ENCODE results near the gene TSN.

Gene TSN

DNA sequence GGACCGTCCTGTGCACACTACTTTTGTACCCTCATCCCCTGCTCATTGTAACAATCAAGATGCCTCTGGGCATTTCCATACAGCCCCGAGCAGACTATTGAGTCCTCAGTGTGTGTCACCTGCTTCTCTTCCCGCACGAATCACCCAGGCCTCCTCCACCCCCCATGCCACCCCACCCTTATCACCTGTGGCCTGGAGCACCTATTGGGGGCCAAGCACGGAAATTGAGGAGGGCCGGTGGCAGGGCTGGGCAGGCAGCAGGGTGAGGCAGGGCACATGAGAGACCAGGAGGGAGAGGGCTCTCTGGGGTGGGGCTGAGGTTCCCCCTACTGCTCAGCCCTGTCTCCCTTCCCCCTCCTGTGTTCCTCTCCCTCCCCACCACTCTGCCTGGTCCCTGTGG lies 14.5 kb upstream of the TSN start:
- H3K36me3 ChIP-seq (ENCODE audit: control insufficient read depth, insufficient read depth, low read length): no peaks in the 10 kb centered on the region
- H3K4me1 ChIP-seq (ENCODE audit: control insufficient read depth, insufficient read depth, low read length, poor library complexity, severe bottlenecking): no peaks in the 10 kb centered on the region
- H3K4me3 ChIP-seq (ENCODE audit: insufficient read depth, low read depth, low read length, poor library complexity, severe bottlenecking): no peak overlapping the region
- DNase-seq: no peak
- no peaks in the 10 kb centered on the region for H3K27me3 ChIP-seq (replicated peaks; ENCODE audit: control insufficient read depth, insufficient read depth, low read length, poor library complexity, severe bottlenecking)
- H3K27ac ChIP-seq (ENCODE audit: insufficient read depth, low read length, poor library complexity, severe bottlenecking): no peak overlapping the region
- H3K9me3 ChIP-seq (ENCODE audit: control insufficient read depth, low read length): no peaks in the 10 kb centered on the region

DNA sequence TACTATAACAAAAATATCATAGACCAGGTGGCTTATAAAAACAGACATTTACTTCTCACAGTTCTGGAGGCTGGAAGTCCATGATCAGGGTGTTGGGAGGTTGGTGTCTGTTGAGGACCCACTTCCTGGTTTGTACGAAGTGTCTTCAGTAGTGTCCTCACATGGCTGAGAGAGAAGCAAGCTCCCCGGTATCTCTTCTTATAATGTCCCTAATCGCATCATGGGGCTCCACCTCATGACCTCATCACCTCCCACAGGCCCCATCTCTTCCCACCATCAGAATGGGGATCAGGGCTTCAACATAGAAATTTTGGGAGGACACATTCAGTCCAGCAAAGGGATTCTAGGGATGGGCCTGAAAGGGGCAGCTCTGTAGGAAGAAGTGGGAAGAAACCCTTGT lies 14.0 kb upstream of the TSN start:
- H3K9me3 ChIP-seq (ENCODE audit: control insufficient read depth, low read length): no peaks in the 10 kb centered on the region
- DNase-seq: no peak
- H3K36me3 ChIP-seq (ENCODE audit: control insufficient read depth, insufficient read depth, low read length): no peaks in the 10 kb centered on the region
- no peak overlapping the region for H3K4me3 ChIP-seq (ENCODE audit: insufficient read depth, low read depth, low read length, poor library complexity, severe bottlenecking)
- no peak overlapping the region for H3K27ac ChIP-seq (ENCODE audit: insufficient read depth, low read length, poor library complexity, severe bottlenecking)
- no peaks in the 10 kb centered on the region for H3K27me3 ChIP-seq (replicated peaks; ENCODE audit: control insufficient read depth, insufficient read depth, low read length, poor library complexity, severe bottlenecking)
- no peaks in the 10 kb centered on the region for H3K4me1 ChIP-seq (ENCODE audit: control insufficient read depth, insufficient read depth, low read length, poor library complexity, severe bottlenecking)

DNA sequence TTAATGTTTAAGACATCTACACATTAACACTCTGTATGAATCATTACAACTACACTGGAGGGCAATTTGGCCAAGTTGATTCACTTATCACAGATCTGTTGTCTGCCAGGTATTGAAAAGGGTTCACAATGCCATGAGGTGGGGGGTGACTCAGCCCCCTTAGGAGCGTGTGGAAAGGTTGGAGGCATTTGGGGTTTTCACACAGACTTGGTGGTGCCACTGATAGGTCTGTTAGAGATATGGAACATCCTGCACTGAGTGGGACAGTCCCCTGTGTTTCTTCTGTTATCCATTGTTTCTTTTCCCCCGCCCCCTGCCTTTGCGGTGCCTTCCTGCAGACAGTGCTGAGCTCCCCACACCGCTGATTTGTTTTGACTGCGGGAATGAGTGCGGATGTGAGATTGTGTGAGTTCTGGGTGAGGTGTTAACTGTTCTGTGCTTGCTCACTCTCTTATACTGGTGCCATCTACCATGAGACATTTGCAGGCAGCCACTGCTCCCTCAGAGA lies 9.3 kb upstream of the TSN start:
- H3K4me1 ChIP-seq (ENCODE audit: control insufficient read depth, insufficient read depth, low read length, poor library complexity, severe bottlenecking): no peaks in the 10 kb centered on the region
- no peaks in the 10 kb centered on the region for H3K27me3 ChIP-seq (replicated peaks; ENCODE audit: control insufficient read depth, insufficient read depth, low read length, poor library complexity, severe bottlenecking)
- no peak overlapping the region for H3K27ac ChIP-seq (ENCODE audit: insufficient read depth, low read length, poor library complexity, severe bottlenecking)
- H3K36me3 ChIP-seq (ENCODE audit: control insufficient read depth, insufficient read depth, low read length): no peaks in the 10 kb centered on the region
- H3K9me3 ChIP-seq (ENCODE audit: control insufficient read depth, low read length): no peaks in the 10 kb centered on the region
- no peak for DNase-seq
- no peak overlapping the region for H3K4me3 ChIP-seq (ENCODE audit: insufficient read depth, low read depth, low read length, poor library complexity, severe bottlenecking)

DNA sequence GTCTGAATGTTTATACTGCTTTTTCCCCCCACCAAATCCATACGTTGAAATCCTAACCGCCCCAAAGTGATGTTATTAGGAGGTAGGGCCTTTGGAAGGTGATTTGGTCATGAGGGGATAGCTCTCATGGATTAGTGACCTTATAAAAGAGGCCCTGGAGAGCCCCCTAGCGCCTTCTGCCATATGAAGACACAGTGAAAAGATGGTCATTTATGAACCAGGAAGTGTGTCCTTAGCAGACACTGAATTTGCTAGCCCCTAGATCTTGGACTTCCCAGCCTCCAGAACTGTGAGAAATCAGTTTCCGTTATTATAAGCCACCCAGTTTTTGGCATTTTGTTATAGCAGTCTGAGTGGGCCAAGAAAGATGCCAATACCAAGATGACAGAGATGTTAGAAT lies 7.2 kb upstream of the TSN start:
- no peaks in the 10 kb centered on the region for H3K4me1 ChIP-seq (ENCODE audit: control insufficient read depth, insufficient read depth, low read length, poor library complexity, severe bottlenecking)
- no peaks in the 10 kb centered on the region for H3K9me3 ChIP-seq (ENCODE audit: control insufficient read depth, low read length)
- DNase-seq: no peak
- no peak overlapping the region for H3K4me3 ChIP-seq (ENCODE audit: insufficient read depth, low read depth, low read length, poor library complexity, severe bottlenecking)
- H3K27ac ChIP-seq (ENCODE audit: insufficient read depth, low read length, poor library complexity, severe bottlenecking): no peak overlapping the region
- no peaks in the 10 kb centered on the region for H3K36me3 ChIP-seq (ENCODE audit: control insufficient read depth, insufficient read depth, low read length)
- H3K27me3 ChIP-seq (replicated peaks; ENCODE audit: control insufficient read depth, insufficient read depth, low read length, poor library complexity, severe bottlenecking): no peaks in the 10 kb centered on the region

DNA sequence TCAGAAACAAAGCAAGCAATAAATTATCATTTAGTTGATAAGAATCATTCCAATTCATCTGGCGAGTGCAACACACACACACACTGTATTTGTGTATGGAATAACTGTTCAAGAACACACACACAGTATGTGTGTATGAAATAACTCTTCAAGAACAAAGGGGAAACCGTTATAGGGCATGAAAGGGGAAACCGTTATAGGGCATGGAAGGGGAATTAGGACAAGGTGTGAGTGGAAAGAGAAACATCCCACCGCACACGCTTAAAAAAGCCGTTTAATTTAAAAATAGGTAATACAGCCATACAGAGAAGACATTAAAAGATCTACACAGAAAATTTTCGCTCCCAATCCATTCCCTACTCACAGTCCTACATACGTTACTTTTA lies 607 bp upstream of the TSN start:
- H3K27me3 ChIP-seq (replicated peaks; ENCODE audit: control insufficient read depth, insufficient read depth, low read length, poor library complexity, severe bottlenecking): no peaks in the 10 kb centered on the region
- H3K4me1 ChIP-seq (ENCODE audit: control insufficient read depth, insufficient read depth, low read length, poor library complexity, severe bottlenecking): peaks cover 6% of the 10 kb centered on the region
- peak overlapping the region; percentile 51 for H3K27ac ChIP-seq (ENCODE audit: insufficient read depth, low read length, poor library complexity, severe bottlenecking)
- H3K4me3 ChIP-seq (ENCODE audit: insufficient read depth, low read depth, low read length, poor library complexity, severe bottlenecking): peak overlapping the region; percentile 97
- no peaks in the 10 kb centered on the region for H3K9me3 ChIP-seq (ENCODE audit: control insufficient read depth, low read length)
- peaks cover 2% of the 10 kb centered on the region for H3K36me3 ChIP-seq (ENCODE audit: control insufficient read depth, insufficient read depth, low read length)
- DNase-seq: no peak

DNA sequence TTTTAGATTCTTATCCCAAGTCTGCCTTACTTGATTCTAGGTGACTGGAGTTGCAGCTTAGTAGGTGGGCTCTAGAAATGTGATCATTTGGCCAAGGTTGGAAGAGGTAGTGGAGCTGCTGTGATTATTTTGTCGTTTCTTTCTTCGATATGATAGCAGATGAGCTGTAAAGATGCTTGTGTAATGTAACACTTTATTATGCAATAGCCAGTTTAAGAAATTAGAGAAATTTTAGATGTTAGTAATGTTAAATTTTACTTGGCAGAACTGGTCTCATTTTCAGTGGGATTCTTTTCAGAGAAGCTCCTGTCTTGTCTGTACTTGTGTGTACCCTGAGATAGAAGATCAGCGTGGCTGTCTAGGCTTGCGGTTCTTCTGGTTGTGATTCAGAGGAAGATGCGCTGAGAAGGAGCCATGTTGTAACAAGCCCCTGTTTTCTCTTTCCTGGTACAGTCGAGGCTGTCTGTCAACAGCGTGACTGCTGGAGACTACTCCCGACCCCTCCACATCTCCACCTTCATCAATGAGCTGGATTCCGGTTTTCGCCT lies 9.3 kb downstream of the TSN start:
- Histone ChIP-seq H3K4me3 (ENCODE audit: insufficient read depth, low read depth, low read length, poor library complexity, severe bottlenecking) (no peak overlapping the region), H3K36me3 (ENCODE audit: control insufficient read depth, insufficient read depth, low read length) (peaks cover 71% of the 10 kb centered on the region), H3K27ac (ENCODE audit: insufficient read depth, low read length, poor library complexity, severe bottlenecking) (no peak overlapping the region), H3K27me3 (replicated peaks; ENCODE audit: control insufficient read depth, insufficient read depth, low read length, poor library complexity, severe bottlenecking) (no peaks in the 10 kb centered on the region), H3K9me3 (ENCODE audit: control insufficient read depth, low read length) (no peaks in the 10 kb centered on the region), H3K4me1 (ENCODE audit: control insufficient read depth, insufficient read depth, low read length, poor library complexity, severe bottlenecking) (no peaks in the 10 kb centered on the region)
- no peak for DNase-seq

DNA sequence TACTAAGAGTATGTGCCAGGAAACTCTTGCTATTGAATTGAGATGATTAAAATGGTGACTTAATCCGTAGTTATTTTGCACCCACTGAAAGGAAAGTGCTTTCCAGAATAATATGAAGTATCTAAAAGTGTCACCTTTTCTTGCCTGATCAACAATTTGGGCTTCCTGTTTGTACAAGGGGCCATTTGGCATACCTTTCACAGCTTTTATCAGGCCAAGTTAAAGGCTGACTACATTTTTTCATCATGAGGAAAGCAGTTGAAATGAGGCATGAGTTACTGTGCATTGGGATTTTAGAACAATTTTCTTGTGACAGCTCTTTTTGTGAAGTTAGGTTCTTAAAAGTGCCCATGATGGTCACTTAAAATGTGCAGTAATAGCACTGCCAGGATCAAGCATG lies 11.2 kb downstream of the TSN start:
- peaks cover 56% of the 10 kb centered on the region for H3K36me3 ChIP-seq (ENCODE audit: control insufficient read depth, insufficient read depth, low read length)
- H3K27me3 ChIP-seq (replicated peaks; ENCODE audit: control insufficient read depth, insufficient read depth, low read length, poor library complexity, severe bottlenecking): no peaks in the 10 kb centered on the region
- H3K9me3 ChIP-seq (ENCODE audit: control insufficient read depth, low read length): no peaks in the 10 kb centered on the region
- no peaks in the 10 kb centered on the region for H3K4me1 ChIP-seq (ENCODE audit: control insufficient read depth, insufficient read depth, low read length, poor library complexity, severe bottlenecking)
- no peak for DNase-seq
- no peak overlapping the region for H3K4me3 ChIP-seq (ENCODE audit: insufficient read depth, low read depth, low read length, poor library complexity, severe bottlenecking)
- H3K27ac ChIP-seq (ENCODE audit: insufficient read depth, low read length, poor library complexity, severe bottlenecking): no peak overlapping the region

DNA sequence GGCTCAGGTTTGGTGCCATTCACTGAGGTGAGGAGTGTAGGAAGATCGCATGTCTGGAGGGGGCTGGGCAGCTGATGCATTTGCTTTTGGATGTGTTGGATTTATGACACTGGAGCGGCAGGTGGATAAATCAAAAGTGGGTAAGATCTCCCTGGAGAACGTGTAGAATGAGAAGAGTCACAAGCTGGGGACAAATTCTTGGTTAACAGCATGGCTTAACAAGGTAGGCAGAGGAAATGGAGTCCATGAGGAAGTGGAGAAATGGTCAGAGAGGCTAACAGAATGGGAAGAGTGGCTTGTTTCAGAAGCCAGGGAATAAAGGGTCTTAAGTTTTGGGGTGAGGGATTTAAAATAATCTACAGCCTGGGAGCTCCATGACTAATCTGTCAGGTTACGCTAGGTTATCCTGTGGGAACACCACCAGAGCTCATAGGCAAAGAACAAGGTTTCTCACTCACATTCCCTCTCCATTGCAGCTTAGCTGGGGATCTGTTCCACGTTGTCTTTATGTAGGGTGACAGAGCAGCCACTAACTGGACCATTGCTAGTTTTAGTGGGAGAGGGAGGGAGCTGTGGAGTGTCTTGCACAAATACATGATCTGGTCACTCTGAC lies 12.8 kb downstream of the TSN start:
- DNase-seq: no peak
- H3K27ac ChIP-seq (ENCODE audit: insufficient read depth, low read length, poor library complexity, severe bottlenecking): no peak overlapping the region
- H3K4me3 ChIP-seq (ENCODE audit: insufficient read depth, low read depth, low read length, poor library complexity, severe bottlenecking): no peak overlapping the region
- peaks cover 50% of the 10 kb centered on the region for H3K36me3 ChIP-seq (ENCODE audit: control insufficient read depth, insufficient read depth, low read length)
- H3K9me3 ChIP-seq (ENCODE audit: control insufficient read depth, low read length): no peaks in the 10 kb centered on the region
- H3K27me3 ChIP-seq (replicated peaks; ENCODE audit: control insufficient read depth, insufficient read depth, low read length, poor library complexity, severe bottlenecking): no peaks in the 10 kb centered on the region
- H3K4me1 ChIP-seq (ENCODE audit: control insufficient read depth, insufficient read depth, low read length, poor library complexity, severe bottlenecking): no peaks in the 10 kb centered on the region

DNA sequence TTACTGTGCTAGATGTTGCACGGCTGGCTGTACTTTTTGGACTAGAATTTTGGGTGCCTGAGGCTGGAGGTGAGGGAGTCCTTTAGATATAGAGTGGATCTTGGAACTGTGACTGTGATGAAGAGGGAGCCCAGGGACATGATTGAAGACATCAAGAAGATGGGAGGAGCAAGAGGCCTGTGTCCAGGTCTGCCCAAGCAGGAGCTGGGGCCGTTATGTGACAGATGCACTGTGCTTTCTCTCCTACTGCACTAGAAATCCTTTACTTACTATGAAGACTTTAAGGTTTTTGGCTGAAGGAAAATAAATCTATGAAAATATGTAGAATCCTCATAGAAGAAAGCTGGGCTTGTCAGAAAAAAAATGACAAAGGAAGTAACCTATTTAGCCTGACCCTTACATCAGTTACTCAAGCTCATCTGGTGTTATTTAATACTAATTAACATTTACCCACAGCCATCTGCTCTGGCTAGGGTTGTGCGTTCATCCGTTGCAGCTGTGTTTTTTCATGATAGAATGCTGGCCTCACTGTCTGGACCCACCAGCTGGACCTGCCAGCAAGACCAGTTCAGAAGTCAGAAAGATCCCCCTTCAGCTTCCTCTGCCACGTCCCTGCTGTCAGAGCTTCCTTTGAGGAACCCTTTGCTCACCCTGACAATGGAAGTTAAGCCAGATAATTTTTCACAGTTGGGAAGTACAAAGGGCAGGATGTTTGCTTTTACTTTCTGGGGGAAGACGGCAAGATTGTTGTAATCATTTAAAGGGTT lies 16.7 kb downstream of the TSN start:
- Histone ChIP-seq H3K36me3 (ENCODE audit: control insufficient read depth, insufficient read depth, low read length) (peaks cover 17% of the 10 kb centered on the region), H3K9me3 (ENCODE audit: control insufficient read depth, low read length) (no peaks in the 10 kb centered on the region), H3K4me3 (ENCODE audit: insufficient read depth, low read depth, low read length, poor library complexity, severe bottlenecking) (no peak overlapping the region), H3K27ac (ENCODE audit: insufficient read depth, low read length, poor library complexity, severe bottlenecking) (no peak overlapping the region), H3K27me3 (replicated peaks; ENCODE audit: control insufficient read depth, insufficient read depth, low read length, poor library complexity, severe bottlenecking) (no peaks in the 10 kb centered on the region), H3K4me1 (ENCODE audit: control insufficient read depth, insufficient read depth, low read length, poor library complexity, severe bottlenecking) (no peaks in the 10 kb centered on the region)
- DNase-seq: no peak

DNA sequence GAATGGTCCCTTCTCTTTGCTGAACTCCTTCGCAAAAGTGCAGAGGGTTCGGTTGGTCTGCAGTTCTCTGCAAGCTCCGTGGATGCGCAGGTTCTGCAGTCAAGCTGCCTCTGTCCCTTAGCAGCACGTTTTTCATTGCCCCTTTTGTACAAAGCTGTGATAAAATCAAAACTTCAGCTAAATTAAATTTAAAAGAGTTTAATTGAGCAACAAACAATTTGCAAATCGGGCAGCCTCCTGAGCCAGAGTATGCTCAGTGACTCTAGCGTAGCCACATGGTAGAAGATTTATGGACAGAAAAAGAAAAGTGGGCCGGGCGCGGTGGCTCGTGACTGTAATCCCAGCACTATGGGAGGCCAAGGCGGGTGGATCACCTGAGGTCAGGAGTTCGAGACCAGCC lies 18.8 kb downstream of the TSN start:
- no peak for DNase-seq
- no peak overlapping the region for H3K27ac ChIP-seq (ENCODE audit: insufficient read depth, low read length, poor library complexity, severe bottlenecking)
- no peak overlapping the region for H3K4me3 ChIP-seq (ENCODE audit: insufficient read depth, low read depth, low read length, poor library complexity, severe bottlenecking)
- H3K4me1 ChIP-seq (ENCODE audit: control insufficient read depth, insufficient read depth, low read length, poor library complexity, severe bottlenecking): no peaks in the 10 kb centered on the region
- peaks cover 4% of the 10 kb centered on the region for H3K36me3 ChIP-seq (ENCODE audit: control insufficient read depth, insufficient read depth, low read length)
- H3K9me3 ChIP-seq (ENCODE audit: control insufficient read depth, low read length): no peaks in the 10 kb centered on the region
- no peaks in the 10 kb centered on the region for H3K27me3 ChIP-seq (replicated peaks; ENCODE audit: control insufficient read depth, insufficient read depth, low read length, poor library complexity, severe bottlenecking)
